SKM-1 treated with dmso at 0.1 percent for 144 hours (cell line): ENCODE measurements around the gene FBXL12.
"Not testable (repeated sequence)": the region's sequence is repeated elsewhere in the genome, so short reads cannot be mapped to it uniquely, and the experiment has no call there.

Experiments used
- DNase-seq: peaks from one replicate; lab custom pipeline; 2025; ENCODE audit not compliant: unreplicated experiment; lab: John Stamatoyannopoulos, UW

The FBXL12 gene

GRCh38 chr19:9818734-9819595, at the start of gene FBXL12:
TSS of gene FBXL12 (minus strand) at chr19:9819079. CDS start at chr19:9818813, 266 bp downstream.
- peak; percentile 100 for DNase-seq

GRCh38 chr19:9865732-9866501, 47.0 kb upstream of the FBXL12 start:
- no peak for DNase-seq

- no peak for DNase-seq
These were observed 44.9 kb upstream of the FBXL12 start for GRCh38 chr19:9863759-9864158.

- no peak for DNase-seq
These were observed 44.1 kb upstream of the FBXL12 start for GRCh38 chr19:9862938-9863337.

- no peak for DNase-seq
These were observed 42.6 kb upstream of the FBXL12 start for GRCh38 chr19:9861503-9861902.

GRCh38 chr19:9860407-9860806, 41.5 kb upstream of the FBXL12 start:
- DNase-seq = no peak

GRCh38 chr19:9858766-9859165, 39.9 kb upstream of the FBXL12 start:
- no peak for DNase-seq

- DNase-seq = peak; percentile 69
These were observed 39.3 kb upstream of the FBXL12 start for GRCh38 chr19:9857920-9858746.

GRCh38 chr19:9857076-9857721, 38.3 kb upstream of the FBXL12 start:
- no peak for DNase-seq

GRCh38 chr19:9856609-9857008, 37.7 kb upstream of the FBXL12 start:
- DNase-seq = no peak

GRCh38 chr19:9854282-9854846, 35.5 kb upstream of the FBXL12 start:
- DNase-seq = no peak

GRCh38 chr19:9850235-9850959, 31.5 kb upstream of the FBXL12 start:
- no peak for DNase-seq

GRCh38 chr19:9849791-9850190, 30.9 kb upstream of the FBXL12 start:
- DNase-seq = no peak

- DNase-seq = no peak
These were observed 29.9 kb upstream of the FBXL12 start for GRCh38 chr19:9848762-9849161.

- DNase-seq = no peak
These were observed 29.2 kb upstream of the FBXL12 start for GRCh38 chr19:9848060-9848459.

GRCh38 chr19:9847087-9847671, 28.3 kb upstream of the FBXL12 start:
- DNase-seq = peak; percentile 17

GRCh38 chr19:9843626-9844273, 24.9 kb upstream of the FBXL12 start:
- not testable (repeated sequence) for DNase-seq

GRCh38 chr19:9842834-9843625, 24.2 kb upstream of the FBXL12 start:
- no peak for DNase-seq
